ENCODE data around the gene CEP76.

DNA sequence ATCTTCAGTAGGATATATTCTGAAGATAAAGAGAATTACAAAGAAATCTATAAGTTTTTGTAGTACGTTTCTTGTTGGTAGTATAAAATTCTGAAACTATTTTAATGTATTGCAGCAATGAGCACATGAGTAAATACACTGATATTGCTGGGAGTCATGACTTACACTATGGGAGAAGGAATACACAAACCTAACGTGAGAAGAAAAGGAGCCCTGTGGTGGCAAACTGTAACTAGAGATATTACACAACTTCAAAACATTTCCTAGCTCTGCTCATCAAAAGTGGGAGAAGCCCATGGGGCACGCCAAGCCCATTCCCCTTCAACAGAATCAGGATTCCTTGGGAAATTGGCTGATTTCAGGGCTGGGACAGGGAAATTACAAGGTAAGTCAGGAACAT lies 65.1 kb downstream of the CEP76 start:
- TF ChIP-seq POLR2AphosphoS5 (IDR thresholded peaks at IDR 0.05; ENCODE audit: low read depth, low read length), result no peak
- no peak for TF ChIP-seq POLR2A (IDR thresholded peaks at IDR 0.05; ENCODE audit: low read depth, low read length)
- no peak for TF ChIP-seq TAF1 (IDR thresholded peaks at IDR 0.05; ENCODE audit: borderline replicate concordance, low read depth, low read length)

Measured in GM12892 (cell line).